GM06990 (cell line): ENCODE data around the gene CDH8.

Experiments used
- DNase-seq: peaks from one replicate; pipeline ENCODE4 v3.0.0-alpha.2; 2011; ENCODE audit not compliant: insufficient read length; ENCODE audit errors: extremely low read depth
- H3K27me3 ChIP-seq: replicated peaks from 2 replicates; pipeline ENCODE4 v1.6.0; 2011; ENCODE audit warnings: low read length; ENCODE audit not compliant: control insufficient read depth, insufficient read depth
- H3K36me3 ChIP-seq: 2 replicates; pipeline ENCODE4 v1.5.1; 2011; ENCODE audit warnings: low read length; ENCODE audit not compliant: control insufficient read depth, insufficient read depth
- H3K4me3 ChIP-seq: replicated peaks from 2 replicates; pipeline ENCODE4 v1.5.1; 2011; ENCODE audit warnings: low read depth, mild to moderate bottlenecking, control low read depth, low read length
- CTCF ChIP-seq: IDR thresholded peaks from 2 replicates; pipeline ENCODE4 v1.5.1; 2011; ENCODE audit warnings: low read length, control low read depth, mild to moderate bottlenecking, inconsistent platforms; ENCODE audit not compliant: insufficient read depth, poor library complexity, severe bottlenecking

Gene CDH8

GRCh38 chr16:61820820-61821219 lies 215.4 kb downstream of the CDH8 start:
- TF ChIP-seq CTCF, result no peak
- no peak overlapping the region for H3K4me3 ChIP-seq
- no peaks in the 10 kb centered on the region for H3K36me3 ChIP-seq
- no peak for DNase-seq
- no peaks in the 10 kb centered on the region for H3K27me3 ChIP-seq

DNA sequence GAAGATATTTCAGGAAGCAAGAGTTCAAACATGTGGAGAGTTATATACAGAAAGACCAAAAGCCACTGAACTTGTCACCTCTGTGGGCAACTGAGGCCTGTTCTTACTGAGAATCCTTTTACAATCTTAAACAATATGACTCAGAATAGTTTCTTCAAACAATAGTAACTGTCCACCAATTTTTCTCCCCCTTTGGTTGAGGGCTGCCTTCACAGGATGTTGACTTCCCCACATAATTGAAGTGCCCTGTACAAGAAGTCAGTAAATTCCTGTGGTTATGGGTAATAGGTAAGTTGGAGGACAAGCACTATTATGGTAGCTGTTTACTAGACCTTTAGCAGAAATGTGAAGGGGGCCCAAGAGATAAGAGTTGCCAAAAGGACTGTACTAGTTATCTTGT lies 215.8 kb downstream of the CDH8 start:
- no peaks in the 10 kb centered on the region for H3K36me3 ChIP-seq
- no peak for DNase-seq
- no peak overlapping the region for H3K4me3 ChIP-seq
- H3K27me3 ChIP-seq, result no peaks in the 10 kb centered on the region
- no peak for TF ChIP-seq CTCF

DNA sequence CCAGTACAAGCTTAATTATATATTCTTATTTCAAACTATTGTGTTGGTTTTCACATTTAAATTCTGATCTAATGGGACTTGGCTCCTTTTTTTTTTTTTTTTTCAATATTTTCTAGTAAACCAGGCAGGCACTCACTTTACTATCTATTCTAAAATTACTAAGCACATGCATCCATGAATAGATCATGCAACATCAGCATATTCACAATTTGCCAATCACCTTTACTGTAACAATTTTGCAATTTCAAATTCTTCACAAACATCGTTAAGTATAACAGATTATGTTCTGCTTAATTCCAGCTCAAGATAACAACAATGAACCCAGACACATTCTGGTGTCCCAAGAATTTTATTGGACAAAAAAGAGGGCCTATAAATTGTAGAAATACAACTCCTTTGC lies 217.4 kb downstream of the CDH8 start:
- no peak for DNase-seq
- Histone ChIP-seq H3K36me3 (no peaks in the 10 kb centered on the region), H3K27me3 (no peaks in the 10 kb centered on the region), H3K4me3 (no peak overlapping the region)
- TF ChIP-seq CTCF, result no peak

GRCh38 chr16:61817583-61818278 lies 218.5 kb downstream of the CDH8 start:
- no peak for DNase-seq
- Histone ChIP-seq H3K4me3 (no peak overlapping the region), H3K27me3 (no peaks in the 10 kb centered on the region), H3K36me3 (no peaks in the 10 kb centered on the region)
- no peak for TF ChIP-seq CTCF

DNA sequence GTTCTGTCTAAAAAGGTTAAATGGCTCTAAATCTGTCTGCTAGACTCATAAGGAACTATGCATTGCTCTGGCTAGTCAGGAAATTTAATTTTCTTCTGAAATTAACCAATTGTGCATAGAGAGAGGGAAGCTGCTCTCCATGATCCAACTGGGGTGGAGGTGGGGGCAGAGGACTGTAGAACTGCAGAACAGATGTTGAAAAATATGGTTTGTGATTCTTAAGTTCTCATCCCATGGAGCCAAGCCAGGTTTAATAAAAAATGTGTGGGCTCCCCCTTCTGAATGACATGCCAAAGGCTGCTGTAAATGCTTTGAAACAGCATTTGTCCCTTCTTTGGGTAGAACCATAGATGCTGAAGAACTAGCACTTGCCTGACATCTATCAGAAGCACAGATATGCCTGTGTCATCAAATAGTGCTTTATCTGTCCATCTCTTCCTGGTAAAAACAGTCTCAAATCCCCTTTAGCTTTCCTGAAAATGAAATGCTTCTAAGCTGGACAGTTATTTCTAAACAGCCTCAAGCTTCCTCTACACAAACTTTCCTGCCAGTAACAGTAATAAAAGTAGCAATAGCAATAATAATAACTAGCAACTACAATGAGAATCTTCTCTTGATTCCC lies 221.4 kb downstream of the CDH8 start:
- TF ChIP-seq CTCF, result no peak
- H3K27me3 ChIP-seq, result no peaks in the 10 kb centered on the region
- no peak overlapping the region for H3K4me3 ChIP-seq
- H3K36me3 ChIP-seq, result no peaks in the 10 kb centered on the region
- no peak for DNase-seq
